ENCODE data around the gene MAN2B1. TPM values are rescaled to one million over a fixed set of nuclear protein-coding genes. Genes with fewer than 3 reads are reported as not detected.
A peak's percentile ranks its signal among the peaks of the same experiment; 100 is the strongest.
"Not testable (repeated sequence)": the region's sequence is repeated elsewhere in the genome, so short reads cannot be mapped to it uniquely, and the experiment has no call there.

The MAN2B1 gene
- total RNA-seq, 1 experiment from 2014 or later, result 27.7 TPM

DNA sequence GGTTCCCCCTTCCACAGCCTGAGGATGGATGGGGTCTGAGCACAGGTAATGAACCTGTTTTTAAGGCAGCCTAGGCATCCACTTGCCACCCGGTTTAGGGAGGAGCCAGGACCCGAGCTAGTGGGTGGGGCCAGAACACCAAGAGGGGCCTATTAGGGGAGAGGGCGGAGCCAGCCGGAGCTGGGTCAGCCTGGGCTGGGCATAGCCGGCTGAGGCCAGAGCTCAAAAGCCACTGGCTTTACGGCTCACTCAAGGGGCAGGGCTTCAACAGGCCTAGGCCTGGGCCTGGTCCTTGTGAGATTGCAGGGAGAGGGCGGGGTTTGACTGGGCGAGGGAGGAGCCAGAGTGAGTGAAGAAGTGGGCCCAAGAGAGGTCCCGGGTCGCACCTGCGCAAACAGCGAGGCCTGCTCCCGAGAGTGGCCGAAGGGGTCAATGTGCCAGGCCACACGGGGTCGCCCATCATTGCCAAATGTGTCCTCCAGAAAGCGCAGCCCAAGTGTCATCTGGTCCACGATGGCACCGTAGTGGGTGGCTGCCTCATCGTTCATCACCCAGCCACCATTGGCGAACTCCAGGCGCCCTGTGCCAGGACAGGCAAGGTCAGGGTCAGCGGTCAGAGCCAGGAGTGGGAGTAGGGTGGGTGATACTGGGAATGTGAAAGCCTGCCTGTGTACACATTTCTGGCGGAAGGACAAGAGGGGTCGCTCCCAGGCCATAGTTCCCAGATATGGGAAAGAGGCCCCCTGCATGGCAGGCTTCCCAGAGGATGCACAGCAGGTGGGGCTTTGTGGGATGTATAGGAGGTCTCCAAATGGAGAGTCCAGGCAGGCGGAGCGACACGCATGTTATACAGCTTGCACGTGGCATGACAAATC, 1.9 kb downstream of the MAN2B1 start:
- no peak for DNase-seq (ENCODE audit: extremely low read depth, low read depth)

DNA sequence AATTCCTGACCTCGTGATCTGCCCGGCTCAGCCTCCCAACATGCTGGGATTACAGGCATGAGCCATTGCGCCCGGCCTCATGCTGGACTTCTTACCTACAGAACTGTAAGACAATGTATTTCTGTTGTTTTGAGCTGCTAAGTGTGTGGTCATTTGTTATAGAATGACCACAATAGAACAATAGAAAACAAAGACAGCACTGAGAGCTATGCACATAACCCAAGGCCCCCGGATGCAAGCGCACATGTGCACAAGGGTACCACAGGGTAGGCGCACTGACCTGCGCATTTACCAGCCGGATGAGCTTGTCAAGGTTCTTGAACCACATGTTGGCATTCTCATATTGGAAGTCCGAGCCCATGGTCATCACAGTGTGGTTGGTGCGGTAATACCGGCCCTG, 5.6 kb downstream of the MAN2B1 start:
- no peak for DNase-seq (ENCODE audit: extremely low read depth, low read depth)

DNA sequence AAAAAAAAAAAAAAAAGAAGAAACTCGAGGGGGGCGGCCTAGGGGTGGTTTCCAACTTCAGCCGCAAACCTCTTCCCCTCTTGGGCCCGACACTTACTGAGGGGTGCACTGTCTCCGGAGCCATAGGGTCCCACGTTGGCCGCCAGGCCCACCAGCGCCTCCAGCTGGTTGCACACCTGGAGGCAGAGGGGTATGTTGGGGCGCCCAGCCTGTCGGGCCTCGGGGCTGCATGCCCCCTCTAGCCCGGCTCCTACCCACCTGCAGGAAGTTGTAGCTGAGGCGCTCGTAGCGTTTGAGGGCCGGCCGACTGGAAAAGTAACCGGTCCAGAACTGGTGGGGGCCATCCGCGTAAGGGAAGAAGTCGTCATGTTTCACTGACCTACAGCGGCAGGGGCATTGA, 8.6 kb downstream of the MAN2B1 start:
- DNase-seq (ENCODE audit: extremely low read depth, low read depth), result no peak

DNA sequence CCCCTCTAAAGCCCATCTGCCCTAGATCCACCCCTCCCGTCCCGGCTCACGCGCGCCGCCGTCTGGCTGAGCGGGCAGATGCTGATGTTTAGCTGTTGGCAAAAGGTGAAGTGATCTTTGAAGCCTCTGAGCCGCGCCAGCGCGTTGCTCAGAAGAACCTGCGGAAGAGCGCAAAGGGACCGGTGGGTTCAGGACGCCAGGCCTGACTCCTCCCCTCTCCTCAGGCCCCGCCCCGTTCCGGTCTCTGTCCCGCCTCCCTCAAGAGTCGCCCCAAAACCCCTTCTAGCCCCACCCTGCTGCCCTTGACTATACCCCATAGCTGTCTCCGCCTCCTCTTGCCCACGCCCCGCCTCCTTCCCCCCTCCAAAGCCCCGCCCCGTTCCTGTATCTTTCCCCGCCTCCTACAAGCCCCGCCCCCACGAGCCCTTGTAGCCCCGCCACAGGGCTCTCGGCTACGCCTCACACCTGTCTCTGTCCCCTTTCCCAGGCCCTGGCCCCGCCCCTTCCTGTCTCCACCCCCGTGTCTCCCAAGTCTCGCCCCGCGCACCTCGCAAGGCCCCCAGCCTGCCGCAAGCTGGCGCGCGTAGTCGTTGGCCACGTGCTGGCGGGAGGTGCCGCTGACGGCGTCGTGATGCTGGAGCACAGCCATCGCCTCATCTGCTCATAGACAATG, 9.5 kb downstream of the MAN2B1 start:
- DNase-seq (ENCODE audit: extremely low read depth, low read depth), result no peak

GRCh38 chr19:12655546-12655945, 11.0 kb downstream of the MAN2B1 start:
- DNase-seq (ENCODE audit: extremely low read depth, low read depth), result no peak

GRCh38 chr19:12652219-12652618, 14.3 kb downstream of the MAN2B1 start:
- DNase-seq (ENCODE audit: extremely low read depth, low read depth), result no peak

DNA sequence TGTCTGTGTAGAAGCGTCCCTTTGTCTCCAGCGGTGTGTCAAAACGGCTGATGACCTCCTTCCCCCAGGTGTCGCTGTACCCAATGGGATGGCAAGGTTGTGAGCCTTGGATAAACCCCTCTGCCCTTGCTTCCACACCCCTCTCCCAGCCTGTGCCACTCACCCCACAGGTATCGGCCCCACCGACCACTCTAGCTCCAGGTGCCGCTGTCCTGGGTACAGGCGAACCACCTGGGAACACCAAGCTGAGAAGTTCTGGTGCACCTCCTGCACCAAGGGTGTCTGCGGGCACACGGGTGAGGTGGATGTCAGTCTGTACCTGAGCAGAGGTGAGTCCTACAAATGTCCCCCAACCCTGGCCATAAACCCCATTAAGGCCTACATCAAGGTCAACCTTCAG, 16.6 kb downstream of the MAN2B1 start:
- no peak for DNase-seq (ENCODE audit: extremely low read depth, low read depth)

GRCh38 chr19:12648088-12648487, 18.5 kb downstream of the MAN2B1 start:
- no peak for DNase-seq (ENCODE audit: extremely low read depth, low read depth)

GRCh38 chr19:12647490-12648071, 19.0 kb downstream of the MAN2B1 start:
- no peak for DNase-seq (ENCODE audit: extremely low read depth, low read depth)

- DNase-seq (ENCODE audit: extremely low read depth, low read depth), result no peak
Observed at GRCh38 chr19:12647047-12647446, 19.5 kb downstream of the MAN2B1 start.

GRCh38 chr19:12646551-12646950, 20.0 kb downstream of the MAN2B1 start:
- DNase-seq (ENCODE audit: extremely low read depth, low read depth), result no peak

DNA sequence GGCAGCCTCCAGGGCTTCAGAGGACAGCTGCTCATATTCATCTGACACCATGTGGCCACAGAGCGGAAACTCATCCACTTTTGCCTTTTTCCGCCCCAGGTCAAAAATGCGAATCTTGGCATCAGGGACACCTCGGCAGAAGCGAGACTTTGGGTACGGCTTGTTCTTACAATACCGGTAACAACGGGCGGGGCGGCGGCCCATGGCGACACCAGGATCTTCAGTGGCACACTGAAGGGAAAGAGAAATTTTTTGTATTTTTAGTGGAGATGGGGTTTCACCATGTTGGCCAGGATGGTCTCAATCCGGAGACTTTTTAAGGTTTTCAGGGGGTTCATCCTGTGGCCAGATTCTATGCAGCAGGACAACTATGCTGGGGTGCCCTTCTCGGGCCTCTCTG, 22.8 kb downstream of the MAN2B1 start:
- DNase-seq (ENCODE audit: extremely low read depth, low read depth), result not testable (repeated sequence)

DNA sequence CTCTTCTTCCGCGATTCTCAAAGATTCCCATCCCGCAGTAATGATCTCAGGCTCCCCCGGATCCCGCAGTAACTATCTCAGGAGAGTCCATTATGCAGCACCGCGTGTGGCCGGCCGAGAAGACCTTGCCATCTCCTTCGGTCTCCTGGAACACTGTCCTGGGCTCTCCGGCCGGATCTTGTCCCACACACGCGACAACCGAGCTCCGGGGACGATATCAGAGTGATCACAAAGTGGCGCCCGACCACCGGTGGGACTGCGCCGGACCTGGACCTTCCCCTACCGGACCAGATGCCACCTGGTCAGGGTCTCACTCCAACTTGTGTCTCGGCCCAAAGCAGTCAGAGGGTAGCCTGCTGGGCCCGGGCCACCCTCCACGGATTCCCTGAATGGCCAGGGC, 24.0 kb downstream of the MAN2B1 start:
- no peak for DNase-seq (ENCODE audit: extremely low read depth, low read depth)

GRCh38 chr19:12641456-12641855, 25.1 kb downstream of the MAN2B1 start:
- no peak for DNase-seq (ENCODE audit: extremely low read depth, low read depth)

GRCh38 chr19:12639901-12640613, 26.5 kb downstream of the MAN2B1 start:
- DNase-seq (ENCODE audit: extremely low read depth, low read depth), result peak; percentile 29

DNA sequence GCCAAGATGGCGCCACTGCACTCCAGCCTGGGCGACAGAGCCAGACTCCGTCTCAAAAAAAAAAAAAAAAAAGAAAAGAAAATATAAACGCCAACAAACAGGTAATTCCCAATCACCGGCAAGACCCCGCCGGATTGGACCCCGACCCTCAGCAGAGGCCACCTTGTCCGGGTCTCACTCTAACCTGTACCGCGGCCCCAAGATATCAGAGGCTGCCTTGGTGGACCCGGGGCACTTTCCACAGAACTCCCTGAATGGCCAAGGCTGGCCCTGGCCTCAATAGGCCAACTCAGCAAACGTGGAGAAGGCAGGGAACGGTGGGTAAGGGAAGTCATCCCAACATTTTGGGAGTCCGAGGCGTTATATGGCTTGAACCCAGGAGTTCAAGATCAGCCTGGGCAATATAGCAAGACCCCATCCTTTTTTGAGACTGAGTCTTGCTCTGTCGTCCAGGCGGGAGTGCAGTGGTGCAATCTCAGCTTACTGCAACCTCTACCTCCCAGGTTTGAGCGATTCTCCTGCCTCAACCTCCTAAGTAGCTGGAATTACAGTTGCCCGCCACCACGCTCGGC, 27.8 kb downstream of the MAN2B1 start:
- DNase-seq (ENCODE audit: extremely low read depth, low read depth), result no peak

- no peak for DNase-seq (ENCODE audit: extremely low read depth, low read depth)
Observed at GRCh38 chr19:12636631-12637030, 29.9 kb downstream of the MAN2B1 start.

DNA sequence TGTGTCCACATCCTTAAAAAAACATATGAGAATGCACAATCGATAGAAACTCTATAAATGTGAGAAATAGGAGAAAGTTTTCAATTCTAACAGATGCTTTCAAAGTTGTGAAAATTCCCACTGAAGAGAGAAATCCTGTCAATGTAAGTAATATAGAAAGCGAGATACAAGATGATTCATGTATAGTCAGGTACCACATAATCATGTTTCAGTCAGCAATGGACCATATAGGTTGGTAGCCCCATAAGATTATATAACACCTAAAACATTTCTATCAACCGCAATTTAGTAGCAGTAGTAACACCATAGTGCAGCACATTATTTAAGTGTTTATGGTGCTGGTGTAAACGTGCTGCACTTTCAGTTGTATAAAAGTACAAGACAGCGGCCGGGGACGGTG, 37.3 kb downstream of the MAN2B1 start:
- DNase-seq (ENCODE audit: extremely low read depth, low read depth), result no peak

DNA sequence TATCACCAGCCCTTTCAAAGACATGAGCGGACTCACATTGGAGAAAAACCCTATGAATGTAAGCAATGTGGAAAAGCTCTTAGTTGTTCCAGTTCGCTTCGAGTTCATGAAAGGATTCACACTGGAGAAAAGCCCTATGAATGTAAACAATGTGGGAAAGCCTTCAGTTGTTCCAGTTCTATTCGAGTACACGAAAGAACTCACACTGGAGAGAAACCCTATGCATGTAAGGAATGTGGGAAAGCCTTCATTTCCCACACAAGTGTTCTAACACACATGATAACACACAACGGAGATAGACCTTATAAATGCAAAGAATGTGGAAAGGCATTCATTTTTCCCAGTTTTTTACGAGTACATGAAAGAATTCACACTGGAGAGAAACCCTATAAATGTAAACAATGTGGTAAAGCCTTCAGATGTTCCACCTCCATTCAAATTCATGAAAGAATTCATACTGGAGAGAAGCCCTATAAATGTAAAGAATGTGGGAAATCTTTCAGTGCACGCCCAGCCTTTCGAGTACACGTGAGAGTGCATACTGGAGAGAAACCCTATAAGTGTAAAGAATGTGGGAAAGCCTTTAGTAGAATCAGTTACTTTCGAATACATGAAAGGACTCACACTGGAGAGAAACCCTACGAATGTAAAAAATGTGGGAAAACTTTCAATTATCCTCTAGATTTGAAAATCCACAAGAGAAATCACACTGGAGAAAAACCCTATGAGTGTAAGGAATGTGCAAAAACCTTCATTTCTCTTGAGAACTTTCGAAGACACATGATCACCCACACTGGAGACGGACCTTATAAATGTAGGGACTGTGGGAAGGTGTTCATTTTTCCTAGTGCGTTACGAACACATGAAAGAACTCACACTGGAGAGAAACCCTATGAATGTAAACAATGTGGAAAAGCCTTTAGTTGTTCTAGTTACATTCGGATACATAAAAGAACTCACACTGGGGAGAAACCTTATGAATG, 38.2 kb downstream of the MAN2B1 start:
- no peak for DNase-seq (ENCODE audit: extremely low read depth, low read depth)

GRCh38 chr19:12626958-12627357, 39.6 kb downstream of the MAN2B1 start:
- no peak for DNase-seq (ENCODE audit: extremely low read depth, low read depth)
